HepG2 (cell line): ENCODE measurements around the gene CPED1. TPM values are rescaled to one million over a fixed set of nuclear protein-coding genes. Genes with fewer than 3 reads are reported as not detected.

Experiments
- ATAC-seq: fragments of 200-7000 bp; cut with Tn5 transposase; 3 replicates; pipeline ENCODE4 v1.9.1; 2020; ENCODE audit warnings: mild to moderate bottlenecking, moderate library complexity
- BruUV-seq: library from RNA; stranded (reverse); fragments of 400-500 nt; replicated peaks from 2 replicates; lab custom pipeline; 2021; lab: Mats Ljungman, UMichigan
- CTCF ChIA-PET: fragments of 300-600 bp; formaldehyde crosslinking; extraction: SDS; loops from one replicate; lab custom pipeline; 2021; ENCODE audit warnings: low total read pairs, inconsistent platforms, low intra/inter-chr PET ratio; lab: Yijun Ruan, JAX
- POLR2A ChIA-PET: fragments of 350-600 bp; sonication (Branson Sonifier 250); formaldehyde crosslinking; loops from one replicate; lab custom pipeline; 2020; ENCODE audit warnings: antibody characterized with exemption, inconsistent platforms; lab: Yijun Ruan, JAX
- DNase-seq: peaks from one replicate; pipeline ENCODE4 v3.0.0-alpha.2; 2015; ENCODE audit warnings: low spot score
- FAIRE-seq: peaks from 3 replicates; lab custom pipeline; 2011; peaks lifted over from hg19 to GRCh38; lab: Jason Lieb, UNC
- H2AFZ ChIP-seq: one replicate; pipeline ENCODE4 v1.6.1; 2011; ENCODE audit warnings: low read length, inconsistent platforms
- H3K27ac ChIP-seq: fragments of 300-600 bp; 3 replicates; pipeline ENCODE4 v1.8.0; 2011; ENCODE audit warnings: mixed run types, mild to moderate bottlenecking, mixed read lengths, low read length, inconsistent platforms; ENCODE audit not compliant: insufficient read depth; ENCODE audit errors: extremely low read length
- H3K27me3 ChIP-seq, 2 experiments: fragments of 200-600 bp in 1 of 2; 2 replicates in 1 of 2; 3 replicates in 1 of 2; pipeline versions ENCODE4 v1.6.0 to v1.8.0; 2011; ENCODE audit warnings: low read length in 2 of 2, mild to moderate bottlenecking in 2 of 2, moderate library complexity in 2 of 2, inconsistent platforms in 1 of 2; ENCODE audit not compliant: insufficient read depth in 2 of 2, control insufficient read depth in 1 of 2
- H3K36me3 ChIP-seq, 2 experiments: fragments of 200-600 bp in 1 of 2; replicated peaks in 1 of 2; 2 replicates in 1 of 2; 3 replicates in 1 of 2; pipeline versions ENCODE4 v1.5.1 to v1.8.0; 2011; ENCODE audit warnings: low read length in 2 of 2, inconsistent platforms in 1 of 2; ENCODE audit not compliant: insufficient read depth in 2 of 2, control insufficient read depth in 1 of 2
- H3K4me1 ChIP-seq: 2 replicates; pipeline ENCODE4 v1.5.1; 2012; ENCODE audit warnings: low read length, inconsistent platforms; ENCODE audit not compliant: insufficient read depth
- H3K4me2 ChIP-seq: 2 replicates; pipeline ENCODE4 v1.6.0; 2011; ENCODE audit warnings: low read depth, low read length, inconsistent platforms
- H3K4me3 ChIP-seq, 3 experiments: fragments of 200-600 bp in 1 of 3; sonication (generic), shearing (Covaris generic) in 1 of 3; replicated peaks in 1 of 3; 2 replicates each; pipeline ENCODE4 v1.5.1; 2011 to 2016; ENCODE audit warnings: low read length in 3 of 3, inconsistent platforms in 2 of 3, low read depth in 2 of 3, mild to moderate bottlenecking in 2 of 3, control low read depth in 1 of 3, mixed read lengths in 1 of 3; ENCODE audit not compliant: insufficient read depth in 1 of 3
- H3K79me2 ChIP-seq: one replicate; pipeline ENCODE4 v1.6.1; 2011; ENCODE audit warnings: low read length, inconsistent platforms; ENCODE audit not compliant: insufficient read depth
- H3K9ac ChIP-seq: 2 replicates; pipeline ENCODE4 v1.6.0; 2011; ENCODE audit warnings: mild to moderate bottlenecking, low read depth, low read length, inconsistent platforms; ENCODE audit not compliant: insufficient read depth
- H3K9me3 ChIP-seq: 2 replicates; pipeline ENCODE4 v1.5.1; 2012; ENCODE audit warnings: mild to moderate bottlenecking, low read length
- H4K20me1 ChIP-seq: 2 replicates; pipeline ENCODE4 v1.6.0; 2011; ENCODE audit warnings: inconsistent platforms, mild to moderate bottlenecking, low read length, moderate library complexity; ENCODE audit not compliant: insufficient read depth
- HNRNPH1 ChIP-seq: fragments of 200-400 bp; formaldehyde crosslinking; optimal IDR thresholded peaks from 2 replicates; pipeline ENCODE3; 2017; ENCODE audit warnings: mild to moderate bottlenecking, low read depth, low read length
- HOXA9 ChIP-seq: sonication (generic); formaldehyde crosslinking; IDR thresholded peaks from 2 replicates; pipeline ENCODE4 v1.8.1; 2022; ENCODE audit warnings: missing genetic modification reagents, mild to moderate bottlenecking, moderate library complexity, borderline replicate concordance
- MAZ ChIP-seq, 2 experiments: sonication (generic) in 1 of 2; formaldehyde crosslinking in 1 of 2; IDR thresholded peaks; 2 replicates each; pipeline versions ENCODE4 v1.5.0 to v1.6.1; 2012 to 2020; ENCODE audit warnings: low read depth in 2 of 2, mild to moderate bottlenecking in 2 of 2, borderline replicate concordance in 1 of 2, improper control_type of control experiment in 1 of 2, low read length in 1 of 2, missing genetic modification reagents in 1 of 2, moderate library complexity in 1 of 2
- MXD4 ChIP-seq: IDR thresholded peaks from 2 replicates; pipeline ENCODE4 v1.6.1; 2016; ENCODE audit warnings: mild to moderate bottlenecking, missing biosample characterization, missing genetic modification reagents
- TMF1 ChIP-seq: sonication (generic); formaldehyde crosslinking; IDR thresholded peaks from 2 replicates; pipeline ENCODE4 v1.8.1; 2022; ENCODE audit warnings: low read depth, missing genetic modification reagents
- ZNF10 ChIP-seq: sonication (generic); formaldehyde crosslinking; IDR thresholded peaks from 2 replicates; pipeline ENCODE4 v1.4.0; 2020; ENCODE audit warnings: mild to moderate bottlenecking, low read depth, missing genetic modification reagents, borderline replicate concordance
- ZNF3 ChIP-seq: IDR thresholded peaks from 2 replicates; pipeline ENCODE4 v1.7.0; 2017; ENCODE audit warnings: inconsistent platforms
- ZNF44 ChIP-seq: sonication (generic); formaldehyde crosslinking; IDR thresholded peaks from 2 replicates; pipeline ENCODE4 v1.5.1; 2020; ENCODE audit warnings: mild to moderate bottlenecking, missing genetic modification reagents
- ZNF546 ChIP-seq: sonication (generic); formaldehyde crosslinking; conservative IDR thresholded peaks from 2 replicates; pipeline ENCODE4 v1.8.1; 2023; ENCODE audit warnings: mild to moderate bottlenecking, missing genetic modification reagents
- ZNF549 ChIP-seq: sonication (generic); formaldehyde crosslinking; IDR thresholded peaks from 2 replicates; pipeline ENCODE4 v1.5.0; 2020; ENCODE audit warnings: missing genetic modification reagents
- ZNF598 ChIP-seq: sonication (generic); formaldehyde crosslinking; IDR thresholded peaks from 2 replicates; pipeline ENCODE4 v1.5.1; 2020; ENCODE audit warnings: mild to moderate bottlenecking, missing genetic modification reagents, borderline replicate concordance
- ZNF724P ChIP-seq: sonication (generic); formaldehyde crosslinking; IDR thresholded peaks from 2 replicates; pipeline ENCODE4 v1.8.0; 2022; ENCODE audit warnings: missing genetic modification reagents, borderline replicate concordance
- ZNF775 ChIP-seq: sonication (generic); formaldehyde crosslinking; IDR thresholded peaks from 2 replicates; pipeline ENCODE4 v1.4.0; 2020; ENCODE audit warnings: missing genetic modification reagents, mild to moderate bottlenecking, moderate library complexity, borderline replicate concordance
- ZSCAN22 ChIP-seq: sonication (generic); formaldehyde crosslinking; IDR thresholded peaks from 2 replicates; pipeline ENCODE4 v1.4.0; 2020; ENCODE audit warnings: mild to moderate bottlenecking, missing genetic modification reagents
- WGBS: methylation state at CpG from one replicate; pipeline ENCODE4 v1.1.6; 2017; ENCODE audit warnings: low lambda C conversion rate; 5-methylcytosine and 5-hydroxymethylcytosine counted together
- in situ Hi-C: cut with HindIII; loops from 2 replicates; pipeline ENCODE4 v1.10.0; 2017; ENCODE audit warnings: low pct_unique_long_range_greater_than_20kb; ENCODE audit not compliant: extremely low pct_ligation_motif_present
- intact Hi-C: fragments of 100-400 bp; cut with micrococcal nuclease; formaldehyde crosslinking; loops from one replicate; pipeline ENCODE4 v1.10.0; 2022; ENCODE audit not compliant: unreplicated experiment
- polyA plus RNA-seq, 8 experiments: library from polyadenylated mRNA; depleted of rRNA in 3 of 8; stranded (reverse) in 7 of 8; unstranded in 1 of 8; fragments of >200 nt; fragmentation: Illumina TruSeq in 4 of 8; extraction: Trizol in 4 of 8; gene quantifications; 2 replicates each; pipeline versions ENCODE4 v1.2.1 to v1.2.3, GENCODE V29; 2011 to 2016; ENCODE audit warnings: low read depth in 4 of 8, missing spikeins in 1 of 8, mixed read lengths in 1 of 8; ENCODE audit not compliant: insufficient read depth in 1 of 8
- total RNA-seq, 5 experiments: library from RNA; depleted of rRNA; stranded (reverse); fragments of >200 nt; fragmentation: Illumina TruSeq; extraction: Trizol; gene quantifications; 2 replicates each; pipeline ENCODE4 v1.2.3, GENCODE V29; 2016; ENCODE audit warnings: low read depth in 1 of 5
- TF ChIP-seq, protein P1 (sequence below): sonication (generic); formaldehyde crosslinking; IDR thresholded peaks from 2 replicates; pipeline ENCODE4 v1.8.0; 2022; ENCODE audit warnings: missing genetic modification reagents, mild to moderate bottlenecking, moderate library complexity, borderline replicate concordance
- TF ChIP-seq, protein P2 (sequence below): sonication (generic); formaldehyde crosslinking; IDR thresholded peaks from 2 replicates; pipeline ENCODE4 v1.5.1; 2020; ENCODE audit warnings: mild to moderate bottlenecking, missing genetic modification reagents, moderate library complexity
- TF ChIP-seq, protein P3 (sequence below): sonication (generic); formaldehyde crosslinking; IDR thresholded peaks from 2 replicates; pipeline ENCODE4 v1.4.0; 2020; ENCODE audit warnings: mild to moderate bottlenecking, missing genetic modification reagents

Gene CPED1
- total and polyA plus RNA-seq, 2 of the 13 experiments (the other 11 are each of a cell fraction or from before 2014, with no cell fraction given), result 11.5 to 27.0 TPM

DNA sequence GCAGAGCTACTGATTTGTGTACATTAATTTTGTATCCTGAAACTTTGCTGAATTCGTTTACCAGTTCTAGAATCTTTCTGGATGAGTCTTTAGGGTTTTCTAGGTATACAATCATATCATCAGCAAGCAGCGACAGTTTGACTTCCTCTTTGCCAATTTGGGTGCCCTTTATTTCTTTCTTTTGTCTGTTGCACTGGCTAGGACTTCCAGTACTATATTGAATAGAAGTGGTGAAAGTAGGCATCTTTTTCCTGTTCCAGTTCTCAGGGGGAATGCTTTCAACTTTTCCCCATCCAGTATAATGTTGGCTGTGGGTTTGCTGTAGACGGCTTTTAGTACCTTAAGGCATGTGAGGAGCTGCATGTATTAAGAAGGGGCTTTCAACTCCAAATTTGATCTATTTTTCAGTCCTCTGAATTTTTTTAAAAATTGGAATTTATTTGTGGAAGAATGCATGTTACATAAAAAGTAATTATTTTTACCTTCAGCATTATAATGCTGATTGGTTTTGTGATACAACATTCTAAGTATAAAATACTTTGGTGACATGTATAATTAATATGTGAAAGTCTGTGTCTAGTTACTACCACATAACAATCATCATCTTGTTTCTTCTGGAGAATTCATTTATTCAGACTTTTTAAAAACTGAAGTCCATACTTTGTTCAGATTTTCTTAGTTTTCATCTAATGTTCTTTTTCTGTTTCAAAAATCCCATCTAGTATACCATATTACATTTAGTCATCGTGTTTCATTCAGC, 49.6 kb downstream of the CPED1 start:
- no peaks in the 10 kb centered on the region for H3K79me2 ChIP-seq
- DNase-seq (no peak), FAIRE-seq (no peak), ATAC-seq (no peak)
- no peak overlapping the region for H3K27ac ChIP-seq
- in situ Hi-C loops, result no loop called here
- H3K9ac ChIP-seq, result no peak overlapping the region
- no TSS peak for BruUV-seq
- no peak overlapping the region for H3K4me3 ChIP-seq
- H3K27me3 ChIP-seq, result no peaks in the 10 kb centered on the region
- WGBS, result 2% methylated on average over 4 of the region's 4 CpGs
- H4K20me1 ChIP-seq, result no peaks in the 10 kb centered on the region
- intact Hi-C loops, result no loop called here
- CTCF ChIA-PET, result no interaction called here
- H3K4me2 ChIP-seq, result no peak overlapping the region
- POLR2A ChIA-PET, result no interaction called here
- no peak overlapping the region for H2AFZ ChIP-seq
- no peaks in the 10 kb centered on the region for H3K9me3 ChIP-seq
- TF ChIP-seq, protein P1, sequence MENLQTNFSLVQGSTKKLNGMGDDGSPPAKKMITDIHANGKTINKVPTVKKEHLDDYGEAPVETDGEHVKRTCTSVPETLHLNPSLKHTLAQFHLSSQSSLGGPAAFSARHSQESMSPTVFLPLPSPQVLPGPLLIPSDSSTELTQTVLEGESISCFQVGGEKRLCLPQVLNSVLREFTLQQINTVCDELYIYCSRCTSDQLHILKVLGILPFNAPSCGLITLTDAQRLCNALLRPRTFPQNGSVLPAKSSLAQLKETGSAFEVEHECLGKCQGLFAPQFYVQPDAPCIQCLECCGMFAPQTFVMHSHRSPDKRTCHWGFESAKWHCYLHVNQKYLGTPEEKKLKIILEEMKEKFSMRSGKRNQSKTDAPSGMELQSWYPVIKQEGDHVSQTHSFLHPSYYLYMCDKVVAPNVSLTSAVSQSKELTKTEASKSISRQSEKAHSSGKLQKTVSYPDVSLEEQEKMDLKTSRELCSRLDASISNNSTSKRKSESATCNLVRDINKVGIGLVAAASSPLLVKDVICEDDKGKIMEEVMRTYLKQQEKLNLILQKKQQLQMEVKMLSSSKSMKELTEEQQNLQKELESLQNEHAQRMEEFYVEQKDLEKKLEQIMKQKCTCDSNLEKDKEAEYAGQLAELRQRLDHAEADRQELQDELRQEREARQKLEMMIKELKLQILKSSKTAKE (CRISPR knock-in tag), result no peak
- TF ChIP-seq, protein P2, sequence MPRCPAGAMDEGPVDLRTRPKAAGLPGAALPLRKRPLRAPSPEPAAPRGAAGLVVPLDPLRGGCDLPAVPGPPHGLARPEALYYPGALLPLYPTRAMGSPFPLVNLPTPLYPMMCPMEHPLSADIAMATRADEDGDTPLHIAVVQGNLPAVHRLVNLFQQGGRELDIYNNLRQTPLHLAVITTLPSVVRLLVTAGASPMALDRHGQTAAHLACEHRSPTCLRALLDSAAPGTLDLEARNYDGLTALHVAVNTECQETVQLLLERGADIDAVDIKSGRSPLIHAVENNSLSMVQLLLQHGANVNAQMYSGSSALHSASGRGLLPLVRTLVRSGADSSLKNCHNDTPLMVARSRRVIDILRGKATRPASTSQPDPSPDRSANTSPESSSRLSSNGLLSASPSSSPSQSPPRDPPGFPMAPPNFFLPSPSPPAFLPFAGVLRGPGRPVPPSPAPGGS (CRISPR knock-in tag), result no peak
- TF ChIP-seq MXD4 (CRISPR knock-in tag) (no peak), HNRNPH1 (no peak), ZNF549 (no peak), MAZ (IDR thresholded peaks at IDR 0.05; ENCODE audit: borderline replicate concordance, low read depth, low read length) (no peak), MAZ (CRISPR knock-in tag; IDR thresholded peaks at IDR 0.05; ENCODE audit: low read depth) (no peak), ZNF724P (CRISPR knock-in tag) (no peak), ZNF546 (CRISPR knock-in tag) (no peak), ZNF598 (CRISPR knock-in tag) (no peak), ZNF10 (no peak), TMF1 (CRISPR knock-in tag) (no peak), ZNF3 (CRISPR knock-in tag) (no peak), HOXA9 (CRISPR knock-in tag) (no peak), ZNF775 (no peak), ZNF44 (CRISPR knock-in tag) (no peak), ZSCAN22 (CRISPR knock-in tag) (no peak)
- TF ChIP-seq, protein P3, sequence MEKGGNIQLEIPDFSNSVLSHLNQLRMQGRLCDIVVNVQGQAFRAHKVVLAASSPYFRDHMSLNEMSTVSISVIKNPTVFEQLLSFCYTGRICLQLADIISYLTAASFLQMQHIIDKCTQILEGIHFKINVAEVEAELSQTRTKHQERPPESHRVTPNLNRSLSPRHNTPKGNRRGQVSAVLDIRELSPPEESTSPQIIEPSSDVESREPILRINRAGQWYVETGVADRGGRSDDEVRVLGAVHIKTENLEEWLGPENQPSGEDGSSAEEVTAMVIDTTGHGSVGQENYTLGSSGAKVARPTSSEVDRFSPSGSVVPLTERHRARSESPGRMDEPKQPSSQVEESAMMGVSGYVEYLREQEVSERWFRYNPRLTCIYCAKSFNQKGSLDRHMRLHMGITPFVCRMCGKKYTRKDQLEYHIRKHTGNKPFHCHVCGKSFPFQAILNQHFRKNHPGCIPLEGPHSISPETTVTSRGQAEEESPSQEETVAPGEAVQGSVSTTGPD (CRISPR knock-in tag), result no peak
- no peaks in the 10 kb centered on the region for H3K4me1 ChIP-seq
- no peaks in the 10 kb centered on the region for H3K36me3 ChIP-seq
